ENCODE data around the gene HSFX2.
"Not testable (repeated sequence)": the region's sequence is repeated elsewhere in the genome, so short reads cannot be mapped to it uniquely, and the experiment has no call there.

The HSFX2 gene

GRCh38 chrX:149563359-149563758 is 31.8 kb downstream of the HSFX2 start:
- in situ Hi-C loops (cut with MboI; ENCODE audit: low sequenced_read_pairs, unreplicated experiment) = no loop called here
- no peak for DNase-seq (ENCODE audit: low spot score)
- TF ChIP-seq CTCF (IDR thresholded peaks at IDR 0.05; ENCODE audit: borderline replicate concordance, control extremely low read depth, extremely low read depth, insufficient read depth, missing control alignments) = no peak

- in situ Hi-C loops (cut with MboI; ENCODE audit: low sequenced_read_pairs, unreplicated experiment); DNase-seq (ENCODE audit: low spot score): not testable (repeated sequence)
These were observed 39.9 kb downstream of the HSFX2 start for GRCh38 chrX:149555251-149555650.

- in situ Hi-C loops (cut with MboI; ENCODE audit: low sequenced_read_pairs, unreplicated experiment); DNase-seq (ENCODE audit: low spot score): not testable (repeated sequence)
These were observed 43.2 kb downstream of the HSFX2 start for GRCh38 chrX:149551939-149552248.

GRCh38 chrX:149551245-149551938 is 43.7 kb downstream of the HSFX2 start:
- in situ Hi-C loops (cut with MboI; ENCODE audit: low sequenced_read_pairs, unreplicated experiment); DNase-seq (ENCODE audit: low spot score): not testable (repeated sequence)

- DNase-seq (ENCODE audit: low spot score); in situ Hi-C loops (cut with MboI; ENCODE audit: low sequenced_read_pairs, unreplicated experiment): not testable (repeated sequence)
These were observed 44.7 kb downstream of the HSFX2 start for GRCh38 chrX:149550454-149550853.

- in situ Hi-C loops (cut with MboI; ENCODE audit: low sequenced_read_pairs, unreplicated experiment); DNase-seq (ENCODE audit: low spot score): not testable (repeated sequence)
These were observed 45.4 kb downstream of the HSFX2 start, which contains the start of gene HSFX3 for GRCh38 chrX:149549701-149550100. Gene HSFX3, minus strand, starts transcription at chrX:149549924. Its CDS starts 72 bp downstream, at chrX:149549852.

GRCh38 chrX:149547782-149548181 is 47.3 kb downstream of the HSFX2 start:
- in situ Hi-C loops (cut with MboI; ENCODE audit: low sequenced_read_pairs, unreplicated experiment); DNase-seq (ENCODE audit: low spot score): not testable (repeated sequence)

- in situ Hi-C loops (cut with MboI; ENCODE audit: low sequenced_read_pairs, unreplicated experiment) = not testable (repeated sequence)
These were observed 48.2 kb downstream of the HSFX2 start for GRCh38 chrX:149546962-149547361.

GRCh38 chrX:149545545-149546543 is 49.3 kb downstream of the HSFX2 start:
- DNase-seq (ENCODE audit: low spot score); in situ Hi-C loops (cut with MboI; ENCODE audit: low sequenced_read_pairs, unreplicated experiment): not testable (repeated sequence)

More at GRCh38 chrX:149546962-149547361, 48.2 kb downstream of the HSFX2 start:
- DNase-seq (ENCODE audit: low spot score) = not testable (repeated sequence)
